DMS 273 treated with DMSO at 0.1 percent for 48 hours (cell line): Measurements from ENCODE around the gene RNF125.
A peak's percentile ranks its signal among the peaks of the same experiment; 100 is the strongest.
"Not testable (repeated sequence)": the region's sequence is repeated elsewhere in the genome, so short reads cannot be mapped to it uniquely, and the experiment has no call there.

Experiments used
- DNase-seq: peaks from one replicate; lab custom pipeline; 2025; lab: John Stamatoyannopoulos, UW

RNF125 gene

DNA sequence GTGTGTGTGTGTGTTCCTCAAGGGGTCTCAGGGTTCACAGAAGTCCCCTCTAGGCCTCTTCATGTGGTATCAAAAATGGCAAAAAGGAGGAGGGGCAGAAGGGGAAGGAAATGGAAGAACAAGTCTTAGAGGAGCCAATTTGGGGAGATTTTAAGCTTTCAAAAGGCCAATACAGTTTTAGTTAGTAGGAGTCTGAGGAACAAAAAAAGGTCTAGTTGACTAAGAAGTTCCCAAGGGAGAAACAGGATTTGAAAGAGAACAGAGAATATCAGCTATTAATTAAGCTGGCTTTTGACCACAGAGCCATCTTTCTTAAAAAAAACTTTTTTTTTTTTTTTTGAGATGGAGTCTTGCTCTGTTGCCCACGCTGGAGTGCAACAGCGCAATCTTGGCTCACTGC, 7.1 kb downstream of the RNF125 start:
- no peak for DNase-seq

DNA sequence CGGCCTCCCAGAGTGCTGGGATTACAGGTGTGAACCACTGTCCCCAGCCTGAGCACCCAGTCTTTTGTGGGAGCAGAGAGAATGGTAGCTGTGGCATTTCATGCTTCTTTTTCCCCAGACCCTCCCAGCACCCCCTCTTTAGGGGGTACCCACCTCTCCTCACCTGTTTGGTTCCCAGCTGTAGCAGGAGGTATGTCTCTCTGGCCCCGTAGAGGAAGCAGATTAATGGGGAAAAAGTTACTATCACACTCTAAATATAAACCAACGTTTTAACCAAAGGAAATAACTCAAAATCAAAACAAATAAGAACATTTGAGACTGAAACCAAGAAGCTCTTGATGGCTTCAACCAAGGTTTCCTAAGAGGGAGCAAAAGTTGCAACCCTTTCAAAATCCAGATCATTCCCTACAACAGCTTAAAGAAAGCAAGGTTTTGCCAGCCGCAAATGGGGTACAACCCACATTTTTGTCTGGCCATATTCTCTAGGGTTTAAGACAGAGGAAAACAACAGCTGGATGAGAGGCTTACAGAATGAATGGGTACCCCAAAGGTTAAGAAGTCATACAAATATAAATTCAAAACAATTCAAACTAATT, 8.0 kb downstream of the RNF125 start:
- no peak for DNase-seq

DNA sequence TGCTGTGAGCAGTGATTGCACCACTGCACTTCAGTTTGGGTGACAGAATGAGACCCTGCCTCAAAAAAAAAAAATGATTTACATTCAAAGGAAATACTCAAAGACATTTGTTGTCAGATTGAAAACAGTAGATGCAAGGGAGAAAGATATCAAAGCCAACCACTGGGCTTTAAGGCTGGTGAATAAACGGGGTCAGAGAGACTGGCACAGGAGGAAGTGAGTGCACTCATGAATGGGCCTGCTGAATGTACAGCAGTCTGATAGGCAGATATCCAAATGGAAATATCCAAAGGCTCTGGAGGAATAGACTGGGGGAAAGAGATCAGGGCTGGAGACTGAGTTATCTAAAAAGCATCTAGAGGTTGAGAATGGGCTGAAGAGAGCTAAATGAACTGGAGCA, 10.9 kb downstream of the RNF125 start:
- no peak for DNase-seq

DNA sequence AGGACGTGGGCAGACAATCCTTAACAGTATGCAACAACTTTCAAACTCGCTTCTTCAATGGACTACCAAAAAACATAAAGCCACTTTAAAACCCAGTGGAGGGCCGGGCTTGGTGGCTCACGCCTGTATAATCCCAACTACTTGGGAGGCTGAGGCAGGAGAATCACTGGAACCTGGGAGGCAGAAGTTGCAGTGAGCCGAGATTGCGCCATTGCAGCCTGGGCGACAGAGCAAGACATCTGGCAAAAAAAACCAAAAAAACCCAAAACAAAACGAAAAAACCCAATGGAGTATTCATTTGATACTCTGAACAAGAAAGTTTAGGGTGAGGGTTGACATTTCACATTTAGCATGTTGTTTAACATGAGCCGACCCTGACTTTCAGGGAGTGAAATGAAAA, 14.0 kb downstream of the RNF125 start:
- DNase-seq = no peak

DNA sequence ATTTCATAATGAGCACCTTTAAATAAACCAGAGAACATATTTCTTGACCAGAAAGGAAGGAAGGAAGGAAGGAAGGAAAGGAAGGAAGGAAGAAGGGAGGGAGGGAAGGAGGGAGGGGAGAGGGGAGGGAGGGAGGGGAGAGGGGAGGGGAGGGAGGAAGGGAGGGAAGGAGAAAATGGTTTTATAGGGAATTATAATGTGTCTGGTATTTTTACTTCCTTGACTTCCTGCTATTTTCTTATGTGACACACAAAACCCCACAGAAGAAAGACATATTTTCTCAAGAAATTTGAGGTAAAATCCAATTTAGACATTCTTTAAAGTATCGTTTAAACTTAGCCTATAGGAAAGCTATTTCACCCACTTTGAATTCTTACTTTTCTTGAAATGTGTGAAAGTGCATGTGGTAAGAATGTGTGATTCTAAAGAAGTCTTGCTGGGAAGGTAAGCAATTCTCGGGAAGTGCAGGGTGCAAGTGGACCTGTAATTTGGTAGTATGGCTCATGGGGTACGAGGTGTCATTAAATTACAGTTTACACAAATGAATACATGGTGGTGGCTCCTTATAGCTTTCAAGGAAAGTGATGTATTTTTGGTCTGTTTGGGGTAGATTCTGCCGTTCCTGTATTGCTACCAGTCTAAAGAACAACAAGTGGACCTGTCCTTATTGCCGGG, 18.0 kb downstream of the RNF125 start:
- DNase-seq = no peak

DNA sequence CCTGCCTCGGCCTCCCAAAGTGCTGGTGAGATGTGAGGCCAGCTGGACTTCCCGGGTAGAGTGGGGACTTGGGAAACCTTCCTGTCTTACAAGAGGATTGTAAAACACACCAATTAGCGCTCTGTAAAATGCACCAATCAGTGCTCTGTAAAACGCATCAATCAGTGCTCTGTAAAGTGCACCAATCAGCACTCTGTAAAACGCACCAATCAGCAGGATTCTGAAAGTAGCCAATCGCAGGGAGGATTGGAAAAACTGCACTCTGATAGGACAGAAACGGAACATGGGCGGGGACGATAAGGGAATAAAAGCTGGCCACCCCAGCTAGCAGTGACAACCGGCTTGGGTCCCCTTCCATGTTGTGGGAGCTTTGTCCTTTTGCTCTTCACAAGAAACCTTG, 19.0 kb downstream of the RNF125 start:
- no peak for DNase-seq

DNA sequence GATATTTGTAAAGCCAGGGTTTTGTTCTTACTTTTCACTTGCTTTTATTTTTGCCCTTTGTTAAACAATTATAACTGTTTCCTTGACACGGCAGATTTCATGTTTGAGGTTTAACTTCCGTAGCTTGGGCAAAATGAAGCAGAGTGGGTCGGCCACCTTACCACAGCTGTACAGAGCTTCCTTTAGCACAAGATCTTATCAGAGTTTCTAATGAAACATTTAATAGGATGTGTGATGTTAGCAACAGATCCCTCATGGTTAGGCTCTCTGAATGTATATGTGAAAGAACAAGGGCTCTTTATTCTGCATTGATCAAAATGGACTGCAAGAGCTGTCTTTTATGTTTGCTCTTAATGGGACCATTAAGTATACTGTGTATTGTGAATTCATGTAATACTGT, 22.3 kb downstream of the RNF125 start:
- DNase-seq = no peak

DNA sequence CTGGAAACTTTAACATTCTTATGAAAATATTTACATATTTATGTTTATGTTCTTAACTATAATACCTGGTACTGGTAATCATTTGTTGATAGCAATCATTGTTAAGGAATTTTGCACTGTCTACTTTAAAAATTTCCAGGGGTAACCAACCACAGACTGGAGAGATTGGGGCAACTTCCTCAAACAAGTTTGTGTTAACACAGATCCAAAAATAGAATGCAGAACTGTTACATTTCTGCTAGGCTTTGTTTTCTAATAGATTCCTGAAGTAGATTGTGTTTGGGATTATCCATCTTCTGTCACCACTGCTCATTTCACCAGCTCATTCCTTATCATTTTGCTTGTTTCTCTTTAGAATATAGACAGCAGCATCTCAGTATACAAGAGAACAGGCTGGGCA, 23.7 kb downstream of the RNF125 start:
- no peak for DNase-seq

DNA sequence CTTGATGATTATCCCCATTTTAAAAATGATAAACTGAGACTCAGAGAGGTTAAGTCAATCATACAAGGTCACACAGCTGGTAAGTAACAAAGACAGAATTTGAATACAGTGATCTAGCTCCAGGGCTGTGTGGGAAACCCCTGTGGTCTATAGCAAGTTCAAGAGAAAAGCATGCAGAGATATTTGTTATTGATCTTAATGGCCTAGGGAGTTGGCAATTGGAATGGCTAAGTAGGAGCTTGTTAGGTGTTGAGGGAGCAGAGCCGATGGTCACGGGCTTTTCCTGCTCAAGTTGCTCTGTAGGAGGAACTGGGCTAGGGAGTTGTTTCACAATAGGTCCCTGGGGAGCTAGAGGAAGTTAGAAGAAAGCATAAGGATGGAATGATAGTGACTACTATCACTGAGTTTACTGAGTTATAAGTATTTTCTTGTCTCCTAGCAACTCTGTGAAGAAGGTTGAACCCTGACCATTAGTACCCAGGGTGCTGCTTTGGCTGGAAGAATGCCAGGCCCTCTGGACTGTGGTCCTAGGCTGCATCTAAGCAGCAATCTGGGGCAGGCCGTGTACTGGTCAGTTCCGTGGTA, 30.0 kb downstream of the RNF125 start:
- DNase-seq = no peak

DNA sequence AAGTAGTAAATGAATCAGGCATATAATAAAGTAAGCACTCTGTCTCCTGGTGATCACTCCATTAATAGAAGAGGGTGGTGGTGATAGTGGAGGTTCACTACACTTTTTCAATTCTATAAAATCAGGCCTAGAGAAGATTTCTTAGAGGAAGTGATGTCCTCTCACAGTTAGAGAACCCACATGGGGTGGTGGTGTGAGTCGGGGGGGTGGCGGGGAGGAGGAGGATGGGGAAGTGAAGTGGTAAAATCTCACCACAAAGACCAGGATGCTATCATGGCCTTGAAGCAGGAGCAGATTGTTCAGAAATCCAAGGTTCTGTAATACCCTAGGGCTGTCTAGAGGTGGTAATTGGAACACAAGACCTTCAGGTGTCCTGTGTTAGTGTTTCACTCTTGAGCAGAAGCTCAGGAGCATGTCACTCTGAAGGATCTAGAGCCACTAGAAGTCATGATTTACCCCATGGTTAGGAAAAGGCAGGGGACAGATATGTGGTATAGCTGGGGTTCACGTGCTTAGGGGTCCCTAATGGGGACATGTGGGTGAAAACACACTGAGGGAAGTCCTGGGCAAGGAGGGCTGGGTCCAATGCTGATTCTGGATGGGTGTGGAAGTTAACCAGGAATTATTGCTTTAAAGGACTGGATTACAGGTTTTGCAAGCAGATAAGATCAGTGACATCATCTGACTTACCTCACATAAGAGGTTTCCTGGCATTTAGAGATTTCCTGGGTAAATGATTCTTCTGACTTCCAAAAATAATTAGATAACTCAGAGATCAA, 31.0 kb downstream of the RNF125 start:
- no peak for DNase-seq

DNA sequence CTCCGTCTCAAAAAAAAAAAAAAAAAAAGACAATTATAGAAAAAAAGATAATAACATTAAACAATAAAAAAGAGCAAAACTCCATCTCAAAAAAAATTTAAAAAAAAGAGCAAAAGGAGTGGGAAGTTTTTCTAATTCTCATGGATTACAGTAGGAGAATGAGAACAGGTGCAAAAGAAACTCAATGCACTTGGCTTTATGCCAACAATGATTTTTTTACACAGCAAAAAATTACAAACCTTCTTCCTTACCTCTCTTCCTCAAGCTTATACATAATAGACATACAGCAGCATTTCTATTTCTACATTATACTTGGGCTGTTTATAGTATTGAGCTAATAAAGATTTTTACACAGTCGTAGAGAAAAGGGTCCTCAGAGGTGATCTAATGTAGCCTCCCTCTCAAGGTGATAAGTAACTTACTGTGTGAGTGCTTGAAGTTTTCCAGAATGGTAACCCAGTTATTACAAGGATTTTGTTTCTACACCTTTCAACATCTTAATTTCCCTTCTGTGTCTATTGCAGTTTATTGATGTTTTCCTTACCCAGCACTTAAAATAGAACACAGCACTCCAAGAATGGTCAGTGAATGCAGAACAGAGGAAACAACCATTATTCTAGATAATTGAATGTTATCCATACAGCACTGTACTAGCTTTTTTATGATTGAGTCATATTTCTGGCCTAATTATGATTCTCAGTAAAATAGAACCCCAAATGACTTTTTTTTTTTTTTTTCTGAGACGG, 38.2 kb downstream of the RNF125 start:
- no peak for DNase-seq

DNA sequence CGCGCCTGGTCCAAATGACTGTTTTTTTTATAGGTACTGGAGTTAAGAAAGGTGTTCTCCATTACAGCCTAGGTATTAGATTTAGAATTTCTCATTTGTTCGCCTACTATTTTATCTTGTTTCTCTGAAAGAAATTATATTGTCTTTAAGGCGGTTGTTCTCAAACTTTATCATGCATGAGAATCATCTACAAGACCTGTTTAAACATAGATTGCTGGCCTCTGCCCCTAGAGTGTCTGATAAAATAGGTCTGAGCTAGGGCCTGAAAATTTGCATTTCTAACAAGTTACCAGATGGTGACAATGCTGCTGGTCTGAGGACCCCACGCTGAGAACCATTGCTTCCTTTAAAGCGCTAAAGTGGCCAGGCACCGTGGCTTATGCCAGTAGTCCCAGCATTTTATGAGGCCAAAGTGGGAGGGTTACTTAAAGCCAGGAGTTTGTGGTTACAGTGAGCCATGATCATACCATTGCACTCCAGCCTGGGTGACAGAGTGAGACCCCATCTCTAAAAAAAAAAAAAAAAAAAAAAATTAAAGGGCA, 39.1 kb downstream of the RNF125 start:
- DNase-seq = peak; percentile 33

DNA sequence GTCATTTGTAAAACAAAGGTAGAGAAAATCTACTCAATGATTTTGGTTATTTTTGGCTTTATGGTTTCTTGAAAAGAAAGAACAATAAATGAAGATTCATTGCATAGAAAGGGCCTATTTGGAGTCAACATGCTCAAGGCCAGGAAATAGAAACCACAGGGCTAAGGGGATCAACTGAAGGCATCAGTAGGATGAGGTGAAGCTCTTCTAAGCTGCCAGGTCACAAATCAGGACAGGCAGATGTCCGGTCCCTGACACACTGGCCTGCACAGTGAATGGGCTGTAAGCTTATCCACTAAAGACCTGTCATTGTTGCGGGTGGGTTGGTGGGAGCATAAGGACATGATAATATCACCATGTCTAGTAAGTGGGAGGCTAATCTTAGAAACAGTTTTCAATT, 41.4 kb downstream of the RNF125 start:
- DNase-seq = no peak

DNA sequence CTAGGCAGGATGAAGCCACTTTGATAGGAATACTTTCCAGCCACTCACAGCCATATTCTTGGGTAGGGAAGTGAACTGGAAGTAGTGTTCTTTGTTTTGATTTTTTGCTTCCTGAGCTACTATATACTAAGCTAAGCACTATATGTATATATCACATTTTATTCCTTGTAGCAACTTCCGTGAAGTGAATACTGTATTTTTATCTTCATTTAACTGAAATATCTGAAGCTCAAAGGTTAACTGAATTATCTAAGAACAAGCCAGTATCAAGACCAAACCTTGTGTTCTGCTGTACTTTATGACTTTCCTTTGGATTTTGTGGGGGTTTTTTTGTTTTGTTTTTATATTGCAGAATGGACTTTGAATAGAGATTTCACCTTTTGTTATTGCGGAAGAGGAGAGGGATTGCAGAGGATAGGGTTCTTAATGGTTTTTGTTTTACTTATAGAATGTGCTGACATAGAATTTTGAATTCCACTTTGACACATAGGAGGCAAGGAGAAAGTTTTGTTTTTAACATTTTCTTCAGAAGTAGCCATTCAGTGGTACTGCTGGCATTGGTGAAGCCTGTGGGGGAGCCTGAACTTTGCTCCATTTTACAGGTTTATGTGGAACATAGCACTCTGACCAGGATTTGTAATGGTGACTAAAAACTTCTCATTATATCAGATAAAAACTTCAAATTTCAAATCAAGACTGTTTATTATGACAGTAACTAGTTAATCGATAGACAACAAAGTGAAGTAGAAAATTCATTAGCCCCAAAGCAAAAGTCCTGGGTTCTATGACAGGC, 48.9 kb downstream of the RNF125 start:
- no peak for DNase-seq

DNA sequence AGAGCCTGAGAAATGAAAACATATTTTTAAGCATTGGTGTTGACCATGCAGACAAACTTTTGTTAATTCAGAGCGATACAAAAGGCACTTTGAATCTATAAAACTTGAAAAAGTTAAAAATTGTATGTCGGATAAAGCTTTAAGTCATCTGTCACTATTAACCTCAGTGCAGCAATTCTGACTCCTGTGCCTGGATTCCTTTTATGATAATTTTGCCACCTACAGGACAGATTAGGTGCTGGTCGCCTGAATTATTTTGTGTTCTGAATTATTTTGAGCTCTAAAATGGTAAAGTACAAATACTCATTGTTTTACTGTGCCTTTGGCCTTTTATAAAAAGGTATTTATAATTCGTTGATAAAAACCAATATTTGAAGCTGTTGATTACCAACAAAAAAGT, 53.7 kb downstream of the RNF125 start:
- no peak for DNase-seq

DNA sequence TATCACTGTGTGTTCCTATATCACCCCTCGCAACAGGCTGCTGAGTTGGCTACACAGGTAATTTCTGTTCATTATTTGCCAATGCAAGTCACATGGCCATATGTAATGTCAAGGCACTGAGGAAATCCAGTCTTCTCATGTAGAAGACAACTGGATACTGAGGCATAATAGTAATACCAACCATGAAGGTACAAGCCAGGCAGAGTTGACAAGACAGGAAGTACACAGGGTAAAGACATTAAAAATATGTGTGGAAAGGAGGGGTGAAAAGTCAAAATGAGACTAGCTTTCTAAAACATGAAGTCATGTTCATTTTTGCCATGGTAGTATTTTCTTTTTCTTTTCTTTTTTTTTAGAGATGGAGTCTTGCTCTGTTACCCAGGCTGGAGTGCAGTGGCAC, 55.6 kb downstream of the RNF125 start:
- DNase-seq = no peak

DNA sequence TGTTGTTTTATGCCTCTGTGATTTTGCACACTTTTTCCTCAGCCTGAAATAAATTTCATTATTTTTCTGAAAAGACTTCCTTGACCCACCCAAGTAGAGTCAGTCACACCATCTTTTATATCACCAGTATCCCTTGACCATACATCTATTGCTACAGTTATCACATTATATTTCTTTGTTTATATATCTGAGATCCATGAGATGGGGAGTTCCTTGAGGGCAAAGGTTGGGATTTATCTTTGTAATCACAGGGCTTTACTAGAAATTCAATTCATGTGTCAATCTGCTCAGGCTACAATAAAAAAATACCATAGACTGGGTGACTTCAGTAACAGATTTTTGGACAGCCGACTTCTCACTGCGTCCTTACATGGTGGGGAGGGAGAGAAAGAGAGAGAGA, 60.2 kb downstream of the RNF125 start:
- no peak for DNase-seq

DNA sequence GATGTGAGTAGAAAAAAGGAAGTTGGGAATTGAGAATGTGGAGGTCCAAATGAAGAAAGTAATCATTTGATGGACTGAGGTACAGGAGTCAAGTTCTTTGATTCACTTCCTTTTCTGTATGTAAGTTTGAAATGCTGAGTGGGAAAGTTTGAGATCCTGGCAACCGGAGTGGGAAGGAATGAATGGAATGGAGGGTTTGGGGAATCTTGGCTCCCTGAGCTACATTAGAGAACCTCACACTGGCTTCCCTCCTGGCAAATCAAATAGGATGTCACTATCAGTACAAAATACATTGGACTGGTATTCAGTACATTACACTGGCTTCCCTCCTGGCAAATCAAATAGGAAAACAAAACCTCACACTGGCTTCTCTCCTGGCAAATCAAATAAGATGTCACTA, 63.3 kb downstream of the RNF125 start:
- no peak for DNase-seq

DNA sequence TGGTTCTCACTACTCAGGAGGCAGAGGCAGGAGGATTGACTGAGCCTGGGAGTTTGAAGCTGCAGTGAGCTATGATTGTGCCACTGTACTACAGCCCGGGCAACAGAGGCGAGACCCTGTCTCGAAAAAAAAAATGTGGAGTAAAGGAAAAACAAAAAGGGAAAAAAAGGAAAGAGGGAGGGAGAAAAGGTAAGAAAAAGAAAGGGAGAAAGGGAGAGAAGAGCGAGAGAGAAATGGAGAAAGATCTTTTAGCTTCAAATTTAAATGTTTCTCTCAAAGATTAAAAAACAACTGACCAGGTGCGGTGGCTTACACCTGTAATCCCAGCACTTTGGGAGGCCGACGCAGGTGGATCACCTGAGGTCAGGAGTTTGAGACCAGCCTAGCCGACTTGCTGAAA, 65.2 kb downstream of the RNF125 start:
- no peak for DNase-seq

DNA sequence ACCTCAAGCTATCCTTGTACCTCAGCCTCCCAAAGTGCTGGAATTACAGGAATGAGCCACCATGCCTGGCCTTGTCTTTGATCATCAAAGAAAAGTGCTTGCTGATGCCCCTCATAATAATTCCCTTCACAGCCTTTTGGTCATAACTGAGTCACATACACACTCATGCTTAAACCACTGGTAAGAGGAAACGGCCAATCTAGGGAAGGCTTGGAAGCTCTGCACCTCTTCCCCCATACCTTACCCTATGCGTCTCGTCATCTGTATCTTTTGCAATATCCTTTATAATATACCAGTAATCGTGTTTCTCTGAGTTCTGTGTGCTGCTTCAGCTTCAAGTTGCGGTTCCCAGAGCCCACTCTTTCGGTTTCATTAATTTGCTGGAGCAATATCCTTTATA, 68.3 kb downstream of the RNF125 start:
- DNase-seq = no peak

DNA sequence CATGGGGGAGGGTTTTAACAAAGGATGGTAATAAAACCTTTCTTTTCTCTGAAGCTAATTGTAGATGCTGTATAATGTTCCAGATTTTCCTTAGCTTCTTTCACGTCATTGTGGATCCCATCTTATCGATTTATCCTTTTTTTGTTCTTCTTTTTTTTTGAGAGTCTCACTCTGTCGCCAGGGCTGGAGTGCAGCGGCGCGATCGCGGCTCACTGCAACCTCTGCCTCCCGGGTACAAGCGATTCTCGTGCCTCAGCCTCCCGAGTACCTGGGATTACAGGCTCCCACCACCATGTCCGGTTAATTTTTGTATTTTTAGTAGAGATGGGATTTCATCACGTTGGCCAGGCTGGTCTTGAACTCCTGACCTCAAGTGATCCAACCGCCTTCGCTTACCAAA, 72.2 kb downstream of the RNF125 start:
- not testable (repeated sequence) for DNase-seq
